Hematopoietic multipotent progenitor cell (in vitro differentiated cells): ENCODE data around the gene UBXN6. TPM values are rescaled to one million over a fixed set of nuclear protein-coding genes. Genes with fewer than 3 reads are reported as not detected.

Source experiments
- DNase-seq, 3 donors: peaks; one replicate each; pipeline ENCODE4 v3.0.0-alpha.2; 2011 to 2015; ENCODE audit warnings: low read depth in 2 of 3, low spot score in 2 of 3
- total RNA-seq: library from RNA; depleted of rRNA; stranded (reverse); fragments of >200 nt; gene quantifications from one replicate; pipeline ENCODE4 v1.2.3, GENCODE V29; 2012

The UBXN6 gene
- total RNA-seq, 1 donor, result 69.7 TPM

- DNase-seq, result no peak
These were observed 36.5 kb upstream of the UBXN6 start for GRCh38 chr19:4493929-4494690.

GRCh38 chr19:4493104-4493928 is 35.7 kb upstream of the UBXN6 start:
- no peak for DNase-seq

- DNase-seq, result no peak
These were observed 34.9 kb upstream of the UBXN6 start for GRCh38 chr19:4492337-4493103.

GRCh38 chr19:4491446-4491845 is 33.9 kb upstream of the UBXN6 start:
- DNase-seq, result no peak

DNA sequence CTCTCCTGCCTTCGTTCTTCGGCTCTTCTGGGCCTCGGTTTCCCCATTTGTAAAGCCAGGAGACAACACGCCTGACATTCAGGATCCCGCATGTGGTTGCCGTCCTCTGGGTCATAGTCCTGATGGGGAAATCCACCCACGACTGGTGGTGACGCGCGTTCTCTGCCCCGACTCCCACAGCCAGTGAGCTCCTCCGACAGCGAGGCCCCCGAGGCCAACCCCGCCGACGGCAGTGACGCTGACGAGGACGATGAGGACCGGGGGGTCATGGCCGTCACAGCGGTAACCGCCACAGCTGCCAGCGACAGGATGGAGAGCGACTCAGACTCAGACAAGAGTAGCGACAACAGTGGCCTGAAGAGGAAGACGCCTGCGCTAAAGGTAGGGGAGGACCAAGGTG is 30.9 kb upstream of the UBXN6 start:
- DNase-seq, result no peak

DNA sequence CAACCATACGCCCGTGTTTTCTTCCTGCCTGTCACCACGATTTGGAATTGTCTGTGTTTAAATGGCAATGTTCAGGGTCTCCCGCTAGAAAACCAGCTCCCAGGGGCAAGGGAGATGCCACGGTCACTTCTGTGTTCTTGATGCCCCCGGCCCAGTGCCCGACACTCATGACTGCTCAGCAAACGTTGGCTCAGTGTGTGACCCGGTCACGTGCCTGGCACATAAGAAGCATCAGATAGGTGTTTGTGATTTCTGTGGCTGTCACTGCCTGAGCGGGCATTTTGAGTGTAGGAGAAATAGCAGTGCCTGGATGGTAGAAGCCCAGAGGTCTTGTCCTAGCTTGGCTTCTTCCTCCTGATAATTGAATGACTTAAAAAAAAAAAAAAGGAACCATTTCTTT is 30.0 kb upstream of the UBXN6 start:
- no peak for DNase-seq

DNA sequence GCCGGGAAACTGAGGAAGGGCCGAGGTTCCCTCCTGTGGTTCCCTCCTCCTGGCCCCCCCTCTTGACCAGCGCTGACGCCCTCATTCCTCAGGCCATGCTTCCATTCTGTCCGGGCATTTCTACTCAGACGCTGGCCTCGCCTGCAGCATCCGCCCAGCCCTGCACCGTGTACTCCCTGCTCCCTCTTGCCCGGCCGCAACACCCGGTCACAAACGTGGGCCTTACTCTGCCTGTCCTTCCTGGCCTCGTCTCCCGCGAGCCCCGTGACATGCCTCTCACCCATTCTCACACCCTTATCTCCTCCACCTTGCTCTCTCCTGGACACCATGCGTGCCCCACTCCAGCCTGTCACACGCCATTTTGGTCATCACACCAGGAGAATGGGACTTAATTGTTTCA is 25.8 kb upstream of the UBXN6 start:
- no peak for DNase-seq

GRCh38 chr19:4482721-4483364 is 25.2 kb upstream of the UBXN6 start:
- DNase-seq, result no peak

DNA sequence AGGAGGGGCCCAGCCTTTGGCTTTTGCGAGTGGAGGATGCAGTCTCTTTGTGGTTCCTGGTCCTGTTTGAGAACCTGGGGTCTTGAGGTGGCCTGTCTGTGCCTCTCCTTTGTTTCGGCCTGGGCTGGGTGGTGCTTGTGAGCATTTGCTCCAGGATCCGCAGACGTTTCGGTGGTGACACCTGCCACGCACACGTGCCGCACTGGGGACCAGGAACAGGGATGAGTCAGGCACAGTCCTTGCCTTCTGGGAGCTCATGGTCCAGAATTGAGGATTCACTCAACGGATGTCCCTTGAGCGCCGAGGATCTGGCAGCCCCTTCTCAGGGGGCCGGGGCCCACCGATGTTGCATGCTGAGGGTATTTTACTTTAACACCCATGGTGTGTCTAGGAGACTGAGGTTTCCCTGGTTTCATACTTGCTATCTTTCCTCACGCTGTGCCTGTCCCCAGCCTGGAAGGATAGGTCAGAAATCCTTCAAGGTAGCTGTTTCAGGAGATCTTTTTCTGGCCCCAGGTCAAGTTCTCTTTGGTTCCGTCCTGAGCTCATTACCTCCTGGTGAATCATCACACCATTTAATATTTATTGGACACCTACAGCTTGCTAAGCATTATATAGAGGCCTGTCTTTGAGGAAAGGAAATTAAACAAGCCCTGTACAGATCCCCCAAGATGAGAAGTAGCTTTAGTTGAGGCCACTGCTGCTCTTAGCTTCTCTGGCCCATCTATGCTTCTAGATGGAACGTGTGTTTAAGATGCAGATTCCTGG is 19.6 kb upstream of the UBXN6 start:
- no peak for DNase-seq

GRCh38 chr19:4474514-4475022 is 17.0 kb upstream of the UBXN6 start:
- peak in 2 of 3 donors; percentile 67 to 74 for DNase-seq

- DNase-seq, result no peak
These were observed 16.3 kb upstream of the UBXN6 start for GRCh38 chr19:4473763-4474513.

- no peak for DNase-seq
These were observed 15.6 kb upstream of the UBXN6 start for GRCh38 chr19:4473011-4473762.

GRCh38 chr19:4472174-4472974 is 14.8 kb upstream of the UBXN6 start, which contains the start of gene HDGFL2:
TSS of gene HDGFL2 (plus strand) at chr19:4472297. CDS start at chr19:4472351, 54 bp downstream.
- DNase-seq, result no peak

DNA sequence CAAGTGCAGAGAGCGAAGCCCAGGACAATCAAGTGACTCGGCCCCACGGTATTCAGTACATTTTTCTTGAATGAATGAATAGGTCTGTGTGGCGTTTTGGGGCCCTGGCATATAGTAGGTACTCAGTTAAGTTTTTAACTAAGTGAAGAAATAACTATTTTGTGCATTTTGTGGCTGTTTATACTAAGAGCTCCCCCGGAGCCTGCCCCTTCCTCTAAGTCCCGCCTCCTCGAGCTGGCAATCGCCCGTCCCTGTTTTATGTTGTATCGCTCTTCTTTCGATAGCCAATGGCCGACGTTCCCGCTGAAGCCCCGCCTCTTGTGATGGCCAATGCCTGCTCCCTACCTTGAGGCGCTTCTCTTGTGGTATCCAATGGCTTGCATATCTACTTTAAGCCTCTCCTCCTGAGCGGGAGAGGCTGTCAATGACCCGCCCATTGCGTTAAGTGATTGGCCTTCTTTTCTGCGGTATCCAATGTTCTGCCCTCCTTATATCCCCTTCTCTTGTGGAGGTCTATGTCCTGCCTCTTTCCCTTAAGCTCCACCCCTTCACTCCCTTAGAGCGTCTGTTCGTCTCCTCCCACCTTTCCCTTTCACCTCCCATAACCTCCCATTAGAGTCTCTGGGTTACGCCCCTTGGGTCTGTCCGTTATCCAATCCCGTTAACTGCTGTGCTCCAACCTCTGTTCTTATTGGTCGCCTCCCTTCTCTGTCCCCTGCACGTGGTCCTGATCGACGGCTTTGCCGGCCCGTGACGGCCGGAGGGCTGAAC is 14.0 kb upstream of the UBXN6 start:
- DNase-seq, result peak; percentile 96 to 100 (median 100)

GRCh38 chr19:4467835-4468234 is 10.2 kb upstream of the UBXN6 start:
- no peak for DNase-seq

DNA sequence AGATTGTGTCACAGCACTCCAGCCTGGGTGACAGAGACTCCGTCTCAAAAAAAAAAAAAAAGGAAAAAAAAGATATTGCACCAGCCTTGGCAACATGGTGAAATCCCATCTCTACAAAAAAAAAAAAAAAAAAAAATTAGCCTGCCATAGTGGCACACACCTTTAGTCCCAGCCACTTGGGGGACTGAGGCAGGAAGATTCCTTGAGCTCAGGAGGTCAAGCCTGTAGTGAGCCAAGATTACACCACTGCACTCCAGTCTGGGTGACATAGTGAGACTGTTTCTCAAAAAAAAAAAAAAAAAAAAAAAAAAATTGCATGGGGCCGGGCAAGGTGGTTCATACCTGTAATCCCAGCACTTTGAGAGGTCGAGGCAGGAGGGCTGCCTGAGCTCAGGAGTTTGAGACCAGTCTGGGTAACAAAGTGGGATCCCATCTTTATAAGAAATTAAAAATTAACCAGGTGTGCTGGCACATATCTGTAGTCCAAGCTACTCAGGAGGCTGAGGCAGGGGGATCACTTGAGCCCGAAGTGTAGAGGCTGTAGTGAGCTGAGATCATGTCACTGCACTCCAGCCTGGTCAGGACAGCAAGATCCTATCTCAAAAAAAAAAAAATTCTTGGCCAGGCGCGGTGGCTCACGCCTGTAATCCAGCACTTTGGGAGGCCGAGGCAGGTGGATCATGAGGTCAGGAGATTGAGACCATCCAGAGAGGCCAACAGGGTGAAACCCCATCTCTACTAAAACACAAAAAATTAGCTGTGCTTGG is 7.4 kb upstream of the UBXN6 start:
- no peak for DNase-seq
